GM12891 (cell line): Measurements from ENCODE around the gene COL4A6.
"Not testable (repeated sequence)": the region's sequence is repeated elsewhere in the genome, so short reads cannot be mapped to it uniquely, and the experiment has no call there.

Experiments
- DNase-seq: peaks from one replicate; pipeline ENCODE4 v3.0.0; 2011; ENCODE audit warnings: low spot score; ENCODE audit not compliant: insufficient read length
- FAIRE-seq: peaks from 2 replicates; lab custom pipeline; 2011; peaks lifted over from hg19 to GRCh38; lab: Jason Lieb, UNC
- PAX5 ChIP-seq: IDR thresholded peaks from 2 replicates; pipeline ENCODE4 v1.6.1; 2011; ENCODE audit warnings: low read length, moderate library complexity, mild to moderate bottlenecking; ENCODE audit not compliant: insufficient read depth, severe bottlenecking
- POLR2A ChIP-seq: IDR thresholded peaks from 2 replicates; pipeline ENCODE4 v1.6.1; 2011; ENCODE audit warnings: low read depth, low read length, control low read depth
- POLR2AphosphoS5 ChIP-seq: IDR thresholded peaks from 2 replicates; pipeline ENCODE4 v1.6.1; 2011; ENCODE audit warnings: low read depth, low read length, control low read depth
- POU2F2 ChIP-seq: IDR thresholded peaks from 2 replicates; pipeline ENCODE4 v1.6.1; 2011; ENCODE audit warnings: low read depth, mild to moderate bottlenecking, control low read depth, low read length, moderate library complexity
- SPI1 ChIP-seq: IDR thresholded peaks from 2 replicates; pipeline ENCODE4 v1.6.1; 2011; ENCODE audit warnings: low read depth, low read length, control low read depth
- TAF1 ChIP-seq: IDR thresholded peaks from 2 replicates; pipeline ENCODE4 v1.6.1; 2011; ENCODE audit warnings: low read depth, low read length, control low read depth

The COL4A6 gene

GRCh38 chrX:108380222-108380621, 58.0 kb downstream of the COL4A6 start:
- FAIRE-seq (no peak), DNase-seq (no peak)
- TF ChIP-seq POLR2A (no peak), POU2F2 (no peak), PAX5 (no peak), SPI1 (no peak), POLR2AphosphoS5 (no peak), TAF1 (no peak)

DNA sequence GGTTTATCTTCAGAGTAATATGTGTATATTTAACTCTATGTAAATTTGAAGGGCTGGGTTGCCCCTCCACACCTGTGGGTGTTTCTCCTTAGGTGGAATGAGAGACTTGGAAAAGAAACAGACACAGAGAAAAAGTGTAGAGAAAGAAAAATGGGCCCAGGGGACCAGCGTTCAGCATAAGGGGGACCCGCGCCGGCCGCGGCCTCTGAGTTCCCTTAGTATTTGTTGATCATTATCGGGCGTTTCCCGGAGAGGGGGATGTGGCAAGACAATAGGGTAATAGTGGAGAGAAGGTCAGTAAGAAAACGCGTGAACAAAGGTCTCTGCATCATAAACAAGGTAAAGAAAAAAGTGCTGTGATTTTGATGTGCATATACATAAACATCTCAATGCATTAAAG, 61.4 kb downstream of the COL4A6 start:
- FAIRE-seq, DNase-seq: not testable (repeated sequence)

DNA sequence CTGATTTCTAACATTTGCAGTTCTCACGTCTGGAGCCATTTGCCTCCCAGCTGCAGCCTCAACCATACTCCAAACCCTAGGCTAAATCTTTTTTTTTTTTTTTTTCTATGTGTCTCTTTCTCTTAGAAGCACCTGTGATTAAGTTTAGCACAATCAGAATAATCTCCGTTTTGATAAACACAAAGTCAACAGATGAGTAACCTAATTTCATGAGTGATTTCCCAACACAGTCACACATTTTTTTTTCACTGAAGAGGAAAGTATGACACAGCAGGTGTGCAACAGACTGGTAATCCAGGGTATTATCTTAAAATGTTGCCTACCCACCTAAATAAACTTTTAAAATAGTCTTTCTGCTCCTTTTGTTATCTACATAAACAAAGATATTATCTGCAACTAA, 62.6 kb downstream of the COL4A6 start:
- not testable (repeated sequence) for FAIRE-seq, DNase-seq

DNA sequence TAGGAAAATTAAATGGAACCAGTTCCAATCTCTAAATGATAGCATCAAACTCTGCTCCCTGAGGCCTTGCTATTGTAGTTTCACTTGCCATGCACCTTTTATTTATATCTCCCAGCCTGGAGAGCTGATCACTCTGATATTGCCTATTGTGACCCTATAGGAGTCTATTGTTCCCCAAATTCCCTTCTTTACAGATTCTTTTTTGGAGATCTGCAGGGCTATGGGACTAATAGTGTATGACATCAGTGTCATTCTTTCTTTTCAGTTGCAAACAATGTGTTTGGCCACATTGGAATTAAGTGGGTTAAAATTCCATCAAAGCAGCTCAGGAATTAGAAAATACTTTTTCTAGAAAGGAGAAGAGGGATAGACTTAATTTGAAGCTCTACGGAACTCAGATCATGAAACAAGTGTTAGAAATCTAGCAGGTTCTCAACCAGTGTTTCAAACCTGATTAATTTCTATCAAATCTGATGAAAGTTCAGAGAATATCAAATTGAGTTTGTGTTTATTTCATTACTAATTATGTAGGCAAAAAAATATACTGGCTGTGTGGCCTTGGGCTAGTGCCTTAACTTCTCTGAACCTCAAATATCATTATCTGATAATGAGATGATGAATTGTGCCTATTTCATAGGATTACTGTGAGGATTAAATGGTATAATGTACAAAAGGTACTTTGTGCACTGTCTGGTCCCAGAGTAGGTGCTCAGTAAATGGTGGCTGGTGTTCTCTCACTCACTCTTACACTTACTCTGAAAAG, 71.4 kb downstream of the COL4A6 start:
- DNase-seq (no peak), FAIRE-seq (no peak)
- TF ChIP-seq POU2F2 (no peak), POLR2A (no peak), SPI1 (no peak), PAX5 (no peak), POLR2AphosphoS5 (no peak), TAF1 (no peak)

GRCh38 chrX:108362026-108362425, 76.2 kb downstream of the COL4A6 start:
- no peak for FAIRE-seq
- TF ChIP-seq SPI1, result no peak
- TF ChIP-seq PAX5, result no peak
- TF ChIP-seq POLR2AphosphoS5, result no peak
- no peak for TF ChIP-seq POLR2A
- no peak for TF ChIP-seq TAF1
- no peak for TF ChIP-seq POU2F2
- DNase-seq, result no peak

DNA sequence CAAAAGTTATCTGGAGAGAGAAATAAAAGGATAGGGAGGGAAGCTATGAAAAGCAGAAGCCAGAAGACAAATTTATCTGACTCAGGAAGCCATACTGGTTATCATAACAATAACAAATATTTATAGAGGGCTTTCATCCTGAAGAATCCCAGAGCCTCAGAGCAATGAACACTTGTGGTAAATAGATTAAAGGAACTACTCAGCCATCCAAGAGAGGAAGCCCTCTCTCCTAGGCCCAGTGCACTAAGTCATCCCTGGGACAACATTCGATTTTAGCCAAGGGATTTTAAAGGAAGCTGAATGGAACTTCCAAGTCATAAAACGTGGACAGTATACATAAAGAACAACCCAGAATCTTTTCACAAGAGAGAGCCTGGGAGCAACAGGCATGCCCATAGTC, 76.9 kb downstream of the COL4A6 start:
- DNase-seq (no peak), FAIRE-seq (no peak)
- TF ChIP-seq POU2F2, result no peak
- no peak for TF ChIP-seq POLR2A
- no peak for TF ChIP-seq POLR2AphosphoS5
- no peak for TF ChIP-seq SPI1
- TF ChIP-seq TAF1, result no peak
- TF ChIP-seq PAX5, result no peak

- TF ChIP-seq POU2F2, result no peak
- TF ChIP-seq POLR2AphosphoS5, result no peak
- no peak for TF ChIP-seq TAF1
- TF ChIP-seq PAX5, result no peak
- no peak for TF ChIP-seq SPI1
- TF ChIP-seq POLR2A, result no peak
- FAIRE-seq (no peak), DNase-seq (no peak)
Observed at GRCh38 chrX:108359806-108360602, 78.2 kb downstream of the COL4A6 start.

DNA sequence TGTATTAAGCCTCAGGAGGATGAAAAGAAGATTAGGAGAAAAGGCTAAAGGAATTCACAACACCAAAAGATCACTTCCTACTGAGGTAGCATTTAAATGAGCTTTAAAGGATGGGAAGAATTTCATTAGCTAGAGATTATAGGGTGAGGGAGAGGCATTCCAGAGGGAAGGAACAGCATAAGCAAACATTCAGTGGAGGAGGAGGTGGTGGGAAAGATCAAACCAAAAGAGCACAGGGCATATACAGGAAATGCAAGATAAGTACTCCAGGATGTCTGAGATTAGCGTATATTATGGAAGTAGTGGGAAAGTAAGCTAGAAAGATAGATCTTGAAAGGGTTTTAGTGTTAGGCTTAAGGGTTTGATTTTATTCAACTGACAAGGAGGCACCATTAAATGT, 84.8 kb downstream of the COL4A6 start:
- FAIRE-seq, result no peak
- DNase-seq, result no peak
- TF ChIP-seq POU2F2 (no peak), PAX5 (no peak), TAF1 (no peak), SPI1 (no peak), POLR2AphosphoS5 (no peak), POLR2A (no peak)

DNA sequence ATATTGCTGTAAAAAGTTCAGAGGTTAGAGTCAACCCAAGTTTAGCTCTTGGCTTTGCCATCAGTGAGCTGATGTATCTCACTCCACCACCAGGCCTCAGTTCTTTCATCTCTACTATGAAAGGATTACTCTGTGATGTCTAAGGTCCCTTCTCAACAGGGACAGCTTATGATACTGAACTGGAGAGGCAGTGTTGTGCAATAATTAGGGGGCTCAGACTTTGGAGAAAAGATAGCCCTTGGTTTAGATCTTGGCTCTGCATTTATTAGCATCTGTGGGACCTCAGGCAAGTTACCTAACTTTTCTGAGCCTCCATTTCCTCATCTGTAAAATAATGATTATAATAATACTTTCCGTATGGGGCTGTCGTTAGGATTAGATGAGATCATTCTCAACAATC, 89.0 kb downstream of the COL4A6 start:
- FAIRE-seq (no peak), DNase-seq (no peak)
- TF ChIP-seq POLR2A (no peak), TAF1 (no peak), PAX5 (no peak), POLR2AphosphoS5 (no peak), SPI1 (no peak), POU2F2 (no peak)

DNA sequence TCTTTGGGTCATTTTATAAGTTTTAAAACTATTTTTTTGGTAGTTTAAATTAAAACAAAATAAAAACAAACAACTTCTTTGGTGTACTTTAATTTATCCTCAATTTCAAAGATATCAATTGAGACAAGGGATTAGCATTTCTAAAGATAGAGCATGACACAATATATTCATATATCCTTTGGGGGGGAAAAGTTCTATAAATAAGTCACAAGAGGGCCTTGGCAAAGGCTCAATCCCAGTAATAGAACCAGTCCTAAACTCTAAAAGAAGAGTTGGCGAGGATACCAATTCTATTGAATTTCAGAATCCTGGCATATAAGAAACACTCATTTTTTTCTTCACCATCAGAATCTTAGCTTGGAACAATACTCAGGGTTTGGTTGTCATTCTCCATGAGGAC, 89.7 kb downstream of the COL4A6 start:
- FAIRE-seq (no peak), DNase-seq (no peak)
- TF ChIP-seq POU2F2, result no peak
- no peak for TF ChIP-seq POLR2AphosphoS5
- TF ChIP-seq SPI1, result no peak
- no peak for TF ChIP-seq POLR2A
- TF ChIP-seq TAF1, result no peak
- TF ChIP-seq PAX5, result no peak
